Calu3 (cell line): ENCODE measurements around the gene FAM210A. TPM values are rescaled to one million over a fixed set of nuclear protein-coding genes. Genes with fewer than 3 reads are reported as not detected.
"Not testable (repeated sequence)": the region's sequence is repeated elsewhere in the genome, so short reads cannot be mapped to it uniquely, and the experiment has no call there.

Experiments used
- BruUV-seq: library from RNA; stranded (reverse); fragments of 400-500 nt; replicated peaks from 2 replicates; lab custom pipeline; 2021; lab: Mats Ljungman, UMichigan
- CTCF ChIA-PET: fragments of 300-600 bp; sonication (Branson Sonifier 250); formaldehyde crosslinking; loops from one replicate; lab custom pipeline; 2022; ENCODE audit warnings: antibody characterized with exemption; lab: Charles Lee
- DNase-seq: peaks from one replicate; pipeline ENCODE4 v3.0.0; 2022
- H3K27ac Mint-ChIP-seq: one replicate; pipeline ENCODE4 v1.8.0; 2022; ENCODE audit warnings: mixed read lengths; ENCODE audit not compliant: unreplicated experiment
- H3K27me3 Mint-ChIP-seq: one replicate; pipeline ENCODE4 v1.8.0; 2022; ENCODE audit warnings: mixed read lengths; ENCODE audit not compliant: unreplicated experiment
- H3K36me3 Mint-ChIP-seq: one replicate; pipeline ENCODE4 v1.8.0; 2022; ENCODE audit warnings: mild to moderate bottlenecking, moderate library complexity, mixed read lengths; ENCODE audit not compliant: insufficient read depth, unreplicated experiment
- H3K4me1 Mint-ChIP-seq: one replicate; pipeline ENCODE4 v1.8.0; 2022; ENCODE audit warnings: mild to moderate bottlenecking, low read depth, mixed read lengths; ENCODE audit not compliant: unreplicated experiment
- H3K4me3 Mint-ChIP-seq: one replicate; pipeline ENCODE4 v1.8.0; 2022; ENCODE audit warnings: mild to moderate bottlenecking, low read depth, moderate library complexity, mixed read lengths; ENCODE audit not compliant: unreplicated experiment
- H3K9me3 Mint-ChIP-seq: one replicate; pipeline ENCODE4 v1.8.0; 2022; ENCODE audit warnings: low read depth, mixed read lengths; ENCODE audit not compliant: unreplicated experiment
- intact Hi-C: fragments of 100-400 bp; cut with micrococcal nuclease; formaldehyde crosslinking; loops from one replicate; pipeline ENCODE4 v1.10.0; 2022; ENCODE audit not compliant: unreplicated experiment
- total RNA-seq: library from RNA; stranded (reverse); gene quantifications from 2 replicates; pipeline ENCODE4 v1.2.3, GENCODE V29; 2022
- TF ChIP-seq, protein P1 (sequence below): fragments of 200-600 bp; IDR thresholded peaks from one replicate; pipeline ENCODE4 v1.8.0; 2022; ENCODE audit warnings: antibody characterized with exemption; ENCODE audit not compliant: unreplicated experiment

FAM210A gene
- total RNA-seq, 1 experiment from 2014 or later, result 20.8 TPM

DNA sequence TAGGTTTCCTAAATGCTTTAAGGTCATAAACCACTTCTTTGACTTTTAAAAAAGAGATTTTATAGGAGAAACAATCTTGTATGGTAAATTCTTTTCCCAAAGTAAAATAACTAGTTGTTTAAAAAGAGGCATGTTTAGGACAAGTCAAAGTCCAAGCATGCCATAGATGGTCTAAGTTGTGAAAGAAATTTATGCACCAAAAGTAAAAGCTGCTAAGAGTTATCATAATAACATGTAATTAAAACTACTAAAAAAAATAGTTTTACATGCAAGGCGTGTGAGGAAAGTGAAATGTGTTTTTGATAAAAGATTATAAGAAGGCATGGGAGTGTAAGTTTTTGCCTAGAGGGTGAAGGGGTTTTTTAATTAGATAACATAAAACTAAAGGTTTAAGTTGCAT, 22.5 kb downstream of the FAM210A start:
- Mint-ChIP-seq H3K4me3 (no peak overlapping the region), H3K27me3 (no peaks in the 10 kb centered on the region), H3K27ac (no peak overlapping the region), H3K36me3 (no peaks in the 10 kb centered on the region), H3K4me1 (no peaks in the 10 kb centered on the region), H3K9me3 (peaks cover 22% of the 10 kb centered on the region)
- intact Hi-C loops, result no loop called here
- CTCF ChIA-PET, result no interaction called here
- TF ChIP-seq, protein P1, sequence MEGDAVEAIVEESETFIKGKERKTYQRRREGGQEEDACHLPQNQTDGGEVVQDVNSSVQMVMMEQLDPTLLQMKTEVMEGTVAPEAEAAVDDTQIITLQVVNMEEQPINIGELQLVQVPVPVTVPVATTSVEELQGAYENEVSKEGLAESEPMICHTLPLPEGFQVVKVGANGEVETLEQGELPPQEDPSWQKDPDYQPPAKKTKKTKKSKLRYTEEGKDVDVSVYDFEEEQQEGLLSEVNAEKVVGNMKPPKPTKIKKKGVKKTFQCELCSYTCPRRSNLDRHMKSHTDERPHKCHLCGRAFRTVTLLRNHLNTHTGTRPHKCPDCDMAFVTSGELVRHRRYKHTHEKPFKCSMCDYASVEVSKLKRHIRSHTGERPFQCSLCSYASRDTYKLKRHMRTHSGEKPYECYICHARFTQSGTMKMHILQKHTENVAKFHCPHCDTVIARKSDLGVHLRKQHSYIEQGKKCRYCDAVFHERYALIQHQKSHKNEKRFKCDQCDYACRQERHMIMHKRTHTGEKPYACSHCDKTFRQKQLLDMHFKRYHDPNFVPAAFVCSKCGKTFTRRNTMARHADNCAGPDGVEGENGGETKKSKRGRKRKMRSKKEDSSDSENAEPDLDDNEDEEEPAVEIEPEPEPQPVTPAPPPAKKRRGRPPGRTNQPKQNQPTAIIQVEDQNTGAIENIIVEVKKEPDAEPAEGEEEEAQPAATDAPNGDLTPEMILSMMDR, result no peak
- DNase-seq, result no peak
- BruUV-seq, result no TSS peak

DNA sequence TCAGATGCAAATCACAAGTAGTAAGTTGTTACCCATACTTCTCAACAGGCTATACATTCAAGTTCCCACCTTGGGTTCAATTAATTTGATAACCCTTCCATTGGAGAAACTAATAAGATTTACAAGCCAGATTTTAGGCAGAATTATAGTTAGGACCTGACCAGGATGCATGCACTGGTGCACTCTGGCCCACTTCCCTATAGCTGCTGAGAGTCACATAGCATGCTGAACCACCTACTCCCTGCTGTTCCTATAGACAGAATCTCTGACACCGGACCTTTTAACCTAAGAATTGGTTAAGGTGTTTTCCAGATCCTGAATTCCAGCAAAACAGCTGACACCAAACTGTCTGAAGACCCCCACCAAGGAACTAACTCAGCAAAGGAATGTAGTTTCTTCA, 26.2 kb downstream of the FAM210A start:
- Mint-ChIP-seq H3K27me3 (no peaks in the 10 kb centered on the region), H3K27ac (no peak overlapping the region), H3K4me3 (no peak overlapping the region), H3K9me3 (peaks cover 15% of the 10 kb centered on the region), H3K36me3 (no peaks in the 10 kb centered on the region), H3K4me1 (no peaks in the 10 kb centered on the region)
- intact Hi-C loops, result no loop called here
- CTCF ChIA-PET, result no interaction called here
- TF ChIP-seq, protein P1, result no peak
- DNase-seq, result no peak
- no TSS peak for BruUV-seq

DNA sequence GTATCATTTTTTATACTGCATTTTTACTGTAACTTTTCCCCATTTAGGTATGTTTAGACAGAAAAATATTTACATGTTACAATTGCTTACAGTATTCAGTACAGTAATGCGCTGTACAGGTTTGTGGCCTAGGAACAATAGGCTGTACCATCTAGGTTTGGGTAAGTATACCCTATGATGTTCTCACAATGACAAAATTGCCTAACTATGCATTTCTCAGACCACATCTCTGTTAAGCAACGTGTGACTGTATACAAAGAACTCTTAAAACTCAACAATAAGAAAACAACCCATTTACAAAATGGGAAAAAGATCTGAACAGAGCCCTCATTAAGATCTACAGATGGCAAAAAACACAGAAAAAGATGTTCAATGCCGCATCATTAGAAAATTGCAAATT, 29.4 kb downstream of the FAM210A start:
- no peak overlapping the region for H3K4me3 Mint-ChIP-seq
- intact Hi-C loops, result no loop called here
- no peaks in the 10 kb centered on the region for H3K4me1 Mint-ChIP-seq
- TF ChIP-seq, protein P1, result no peak
- DNase-seq, result no peak
- no TSS peak for BruUV-seq
- peaks cover 15% of the 10 kb centered on the region for H3K9me3 Mint-ChIP-seq
- no peaks in the 10 kb centered on the region for H3K27me3 Mint-ChIP-seq
- no peak overlapping the region for H3K27ac Mint-ChIP-seq
- no peaks in the 10 kb centered on the region for H3K36me3 Mint-ChIP-seq
- CTCF ChIA-PET, result no interaction called here

DNA sequence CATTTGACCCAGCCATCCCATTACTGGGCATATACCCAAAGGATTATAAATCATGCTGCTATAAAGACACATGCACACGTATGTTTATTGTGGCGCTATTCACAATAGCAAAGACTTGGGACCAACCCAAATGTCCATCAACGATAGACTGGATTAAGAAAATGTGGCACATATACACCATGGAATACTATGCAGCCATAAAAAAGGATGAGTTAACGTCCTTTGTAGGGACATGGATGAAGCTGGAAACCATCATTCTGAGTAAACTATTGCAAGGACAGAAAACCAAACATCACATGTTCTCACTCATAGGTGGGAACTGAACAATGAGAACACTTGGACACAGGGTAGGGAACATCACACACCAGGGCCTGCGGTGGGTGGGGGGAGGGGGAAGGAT, 31.0 kb downstream of the FAM210A start:
- BruUV-seq, H3K27me3 Mint-ChIP-seq, H3K4me3 Mint-ChIP-seq, H3K27ac Mint-ChIP-seq, intact Hi-C loops, H3K4me1 Mint-ChIP-seq, DNase-seq, CTCF ChIA-PET, H3K36me3 Mint-ChIP-seq: not testable (repeated sequence)
- H3K9me3 Mint-ChIP-seq, result peaks cover 17% of the 10 kb centered on the region

DNA sequence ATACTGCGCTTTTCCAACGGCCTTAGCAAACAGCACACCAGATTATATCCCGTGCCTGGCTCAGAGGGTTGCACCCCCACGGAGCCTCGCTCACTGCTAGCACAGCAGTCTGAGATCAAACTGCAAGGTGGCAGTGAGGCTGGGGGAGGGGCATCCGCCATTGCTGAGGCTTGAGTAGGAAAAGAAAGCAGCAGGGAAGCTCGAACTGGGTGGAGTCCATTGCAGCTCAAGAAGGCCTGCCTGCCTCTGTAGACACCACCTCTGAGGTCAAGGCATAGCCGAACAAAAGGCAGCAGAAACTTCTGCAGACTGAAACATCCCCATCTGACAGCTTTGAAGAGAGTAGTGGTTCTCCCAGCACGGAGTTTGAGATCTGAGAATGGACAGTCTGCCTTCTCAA, 36.3 kb downstream of the FAM210A start:
- H3K4me3 Mint-ChIP-seq, DNase-seq, H3K27me3 Mint-ChIP-seq, H3K36me3 Mint-ChIP-seq, H3K4me1 Mint-ChIP-seq, H3K27ac Mint-ChIP-seq, CTCF ChIA-PET, BruUV-seq, intact Hi-C loops: not testable (repeated sequence)
- peaks cover 10% of the 10 kb centered on the region for H3K9me3 Mint-ChIP-seq
